ENCODE measurements around the gene VIT.

- TF ChIP-seq CTCF (conservative IDR thresholded peaks at IDR 0.05; ENCODE audit: low read length) (no peak), EZH2phosphoT487 (IDR thresholded peaks at IDR 0.05; ENCODE audit: borderline replicate concordance) (no peak)
These were observed 35.6 kb downstream of the VIT start for GRCh38 chr2:36731941-36732672.

Measured in Loucy (cell line).